ENCODE measurements around the gene RGR. TPM values are rescaled to one million over a fixed set of nuclear protein-coding genes. Genes with fewer than 3 reads are reported as not detected.

The RGR gene
- total and polyA plus RNA-seq, 2 donors (not counting 1 experiment from before 2014, with no cell fraction given): not detected

GRCh38 chr10:84264611-84265141 is 19.8 kb downstream of the RGR start:
- DNase-seq (ENCODE audit: low read depth in 2 of 2): peak; percentile 45 to 63
- Histone ChIP-seq H3K36me3 (ENCODE audit: control insufficient read depth, insufficient read depth, low read length) (no peaks in the 10 kb centered on the region), H3K4me2 (ENCODE audit: extremely low read depth, insufficient read depth, low read length) (no peak overlapping the region), H3K27me3 (ENCODE audit: control insufficient read depth, insufficient read depth, low read length) (peaks cover 9% of the 10 kb centered on the region), H3K27ac (ENCODE audit: insufficient read depth, low read length) (no peak overlapping the region), H3K4me3 (replicated peaks in 1 of 4; ENCODE audit: control extremely low read depth in 1 of 4, insufficient read depth in 1 of 4, low read depth in 3 of 4, low read length in 4 of 4) (no peak overlapping the region), H3K79me2 (ENCODE audit: control insufficient read depth, insufficient read depth, low read length) (no peaks in the 10 kb centered on the region), H3K9ac (ENCODE audit: insufficient read depth, low read length) (no peak overlapping the region), H2AFZ (ENCODE audit: low read length) (no peak overlapping the region), H4K20me1 (ENCODE audit: control insufficient read depth, extremely low read depth, insufficient read depth, low read length) (no peaks in the 10 kb centered on the region), H3K9me3 (ENCODE audit: control insufficient read depth, insufficient read depth, low read depth, low read length) (no peaks in the 10 kb centered on the region), H3K4me1 (ENCODE audit: control insufficient read depth, extremely low read depth, insufficient read depth, low read length) (no peaks in the 10 kb centered on the region)
- TF ChIP-seq CTCF (conservative IDR thresholded peaks at IDR 0.05 in 1 of 2, IDR thresholded peaks at IDR 0.05 in 1 of 2; ENCODE audit: low read depth in 1 of 2, low read length in 2 of 2) (peak; percentile 97 to 99), EZH2 (IDR thresholded peaks at IDR 0.05; ENCODE audit: low read length, missing control alignments) (no peak)

- H3K27me3 ChIP-seq (ENCODE audit: control insufficient read depth, insufficient read depth, low read length): peaks cover 7% of the 10 kb centered on the region
- DNase-seq (ENCODE audit: low read depth in 2 of 2): no peak
- H3K27ac ChIP-seq (ENCODE audit: insufficient read depth, low read length): no peak overlapping the region
- no peaks in the 10 kb centered on the region for H3K4me1 ChIP-seq (ENCODE audit: control insufficient read depth, extremely low read depth, insufficient read depth, low read length)
- H2AFZ ChIP-seq (ENCODE audit: low read length): no peak overlapping the region
- no peak overlapping the region for H3K4me2 ChIP-seq (ENCODE audit: extremely low read depth, insufficient read depth, low read length)
- H3K9ac ChIP-seq (ENCODE audit: insufficient read depth, low read length): no peak overlapping the region
- no peak overlapping the region for H3K4me3 ChIP-seq (replicated peaks in 1 of 4; ENCODE audit: control extremely low read depth in 1 of 4, insufficient read depth in 1 of 4, low read depth in 3 of 4, low read length in 4 of 4)
- H3K36me3 ChIP-seq (ENCODE audit: control insufficient read depth, insufficient read depth, low read length): no peaks in the 10 kb centered on the region
- TF ChIP-seq CTCF (conservative IDR thresholded peaks at IDR 0.05 in 1 of 2, IDR thresholded peaks at IDR 0.05 in 1 of 2; ENCODE audit: low read depth in 1 of 2, low read length in 2 of 2) (no peak), EZH2 (IDR thresholded peaks at IDR 0.05; ENCODE audit: low read length, missing control alignments) (no peak)
- no peaks in the 10 kb centered on the region for H3K79me2 ChIP-seq (ENCODE audit: control insufficient read depth, insufficient read depth, low read length)
- H3K9me3 ChIP-seq (ENCODE audit: control insufficient read depth, insufficient read depth, low read depth, low read length): no peaks in the 10 kb centered on the region
- H4K20me1 ChIP-seq (ENCODE audit: control insufficient read depth, extremely low read depth, insufficient read depth, low read length): no peaks in the 10 kb centered on the region
These were observed 20.6 kb downstream of the RGR start for GRCh38 chr10:84265418-84265817.

GRCh38 chr10:84267503-84268126 is 22.8 kb downstream of the RGR start:
- TF ChIP-seq EZH2 (IDR thresholded peaks at IDR 0.05; ENCODE audit: low read length, missing control alignments): no peak
- TF ChIP-seq CTCF (conservative IDR thresholded peaks at IDR 0.05 in 1 of 2, IDR thresholded peaks at IDR 0.05 in 1 of 2; ENCODE audit: low read depth in 1 of 2, low read length in 2 of 2): peak; percentile 49 to 71
- no peaks in the 10 kb centered on the region for H3K36me3 ChIP-seq (ENCODE audit: control insufficient read depth, insufficient read depth, low read length)
- no peak overlapping the region for H3K4me3 ChIP-seq (replicated peaks in 1 of 4; ENCODE audit: control extremely low read depth in 1 of 4, insufficient read depth in 1 of 4, low read depth in 3 of 4, low read length in 4 of 4)
- H3K4me2 ChIP-seq (ENCODE audit: extremely low read depth, insufficient read depth, low read length): no peak overlapping the region
- DNase-seq (ENCODE audit: low read depth in 2 of 2): peak; percentile 30 to 51
- H4K20me1 ChIP-seq (ENCODE audit: control insufficient read depth, extremely low read depth, insufficient read depth, low read length): no peaks in the 10 kb centered on the region
- H3K9ac ChIP-seq (ENCODE audit: insufficient read depth, low read length): no peak overlapping the region
- no peak overlapping the region for H2AFZ ChIP-seq (ENCODE audit: low read length)
- no peak overlapping the region for H3K27ac ChIP-seq (ENCODE audit: insufficient read depth, low read length)
- no peaks in the 10 kb centered on the region for H3K9me3 ChIP-seq (ENCODE audit: control insufficient read depth, insufficient read depth, low read depth, low read length)
- no peaks in the 10 kb centered on the region for H3K27me3 ChIP-seq (ENCODE audit: control insufficient read depth, insufficient read depth, low read length)
- H3K4me1 ChIP-seq (ENCODE audit: control insufficient read depth, extremely low read depth, insufficient read depth, low read length): no peaks in the 10 kb centered on the region
- H3K79me2 ChIP-seq (ENCODE audit: control insufficient read depth, insufficient read depth, low read length): no peaks in the 10 kb centered on the region

All from fibroblast of lung (primary cell).